DMS53 treated with DMSO at 0.1 percent for 48 hours (cell line): ENCODE measurements around the gene KCNH8.

Experiments used
- DNase-seq: peaks from one replicate; lab custom pipeline; 2025; ENCODE audit not compliant: unreplicated experiment; lab: John Stamatoyannopoulos, UW

KCNH8 gene

DNA sequence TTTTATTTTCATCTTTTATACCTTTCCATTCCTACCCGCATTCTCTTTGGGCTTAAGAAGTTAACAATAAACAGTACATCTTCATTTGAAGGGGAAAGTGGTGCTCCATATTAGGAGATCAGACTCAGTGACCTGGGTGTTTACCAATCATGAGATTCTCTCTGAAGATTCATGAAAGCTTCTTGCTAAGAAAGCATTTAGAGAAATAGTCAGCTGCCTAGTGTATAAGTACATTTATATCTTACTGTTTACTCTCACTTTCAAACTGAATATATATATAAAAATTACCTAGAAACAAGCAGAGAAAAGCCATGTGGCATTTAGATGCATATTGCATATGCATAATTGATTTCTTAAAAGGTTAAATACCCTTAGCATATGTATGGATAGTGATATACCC, 100.5 kb downstream of the KCNH8 start:
- no peak for DNase-seq

DNA sequence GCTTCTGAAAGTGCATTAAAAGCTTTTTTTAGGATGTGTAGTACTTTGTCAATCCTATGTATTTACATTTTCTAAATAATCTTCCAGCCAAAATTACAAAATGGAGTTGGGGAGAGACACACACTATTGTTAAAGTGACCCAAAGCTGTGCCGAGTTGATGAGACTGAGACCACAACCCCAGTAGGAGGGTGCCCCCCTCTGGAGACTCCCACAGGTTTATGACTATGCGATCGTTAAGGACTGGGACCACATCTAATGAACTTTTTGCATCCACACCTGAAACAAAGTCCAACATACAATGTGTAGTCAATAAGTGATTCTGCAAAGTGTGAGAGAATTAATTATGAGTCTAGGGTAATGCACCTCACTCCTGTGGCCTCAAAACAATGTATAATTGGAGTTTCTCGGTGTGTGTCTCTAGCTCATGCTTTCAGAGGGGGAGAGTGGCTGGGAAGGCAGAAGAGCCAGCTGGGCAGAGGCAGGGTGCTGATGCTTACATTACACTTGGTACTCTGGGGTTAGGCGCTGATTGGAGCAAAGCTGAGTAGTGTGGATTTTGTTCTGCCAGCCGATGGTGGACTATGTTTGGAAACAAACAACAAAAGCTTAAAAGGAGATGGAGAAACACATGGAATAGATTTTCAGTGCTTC, 102.8 kb downstream of the KCNH8 start:
- no peak for DNase-seq

- no peak for DNase-seq
Measured at GRCh38 chr3:19254189-19254588, 105.9 kb downstream of the KCNH8 start.

DNA sequence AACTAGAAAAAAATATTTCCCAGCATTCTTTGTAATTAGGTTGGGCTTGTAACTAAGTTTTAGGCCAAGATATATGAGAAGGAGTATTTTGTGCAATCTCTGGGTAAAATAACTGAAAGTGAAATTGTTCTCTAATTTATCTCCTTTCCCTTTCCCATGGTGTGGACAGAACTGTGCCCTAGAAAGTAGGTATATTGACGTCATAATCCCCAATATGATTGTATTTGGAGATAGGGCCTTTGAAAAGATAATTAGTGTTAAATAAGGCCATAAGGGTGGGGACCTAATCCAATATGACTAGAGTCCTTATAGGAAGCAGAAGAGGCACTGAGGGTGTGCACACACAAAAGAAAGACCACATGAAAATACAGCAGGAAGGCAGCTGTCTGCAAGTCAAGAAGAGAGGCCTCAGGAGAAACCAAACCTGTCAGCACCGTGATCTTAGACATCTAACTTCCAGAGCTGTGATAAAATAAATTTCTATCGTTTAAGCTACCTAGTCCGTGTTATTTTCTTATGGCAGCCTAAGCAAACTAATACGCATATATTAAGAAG, 106.6 kb downstream of the KCNH8 start:
- DNase-seq, result no peak

- no peak for DNase-seq
Measured at GRCh38 chr3:19256313-19256712, 108.0 kb downstream of the KCNH8 start.

GRCh38 chr3:19263606-19264005, 115.3 kb downstream of the KCNH8 start:
- DNase-seq, result no peak

DNA sequence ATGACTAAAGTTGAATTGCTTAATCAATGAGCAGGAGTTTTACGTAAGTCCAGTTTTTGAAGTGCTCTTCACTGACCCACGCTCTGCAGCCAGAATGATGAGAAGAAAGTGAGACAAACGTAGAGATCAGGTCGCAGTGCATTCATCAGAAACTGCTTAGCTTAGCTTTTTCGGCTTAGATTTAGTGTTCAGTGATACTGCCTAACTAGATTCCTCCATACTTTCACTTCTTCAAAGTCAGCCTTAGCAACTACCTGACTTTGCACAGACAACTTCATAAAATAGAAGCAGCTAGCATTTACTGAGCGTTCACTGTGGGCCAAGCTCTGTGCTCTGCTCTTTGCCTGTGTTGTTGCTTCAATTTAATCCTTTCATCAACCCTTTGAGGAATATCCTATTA, 116.1 kb downstream of the KCNH8 start:
- no peak for DNase-seq

DNA sequence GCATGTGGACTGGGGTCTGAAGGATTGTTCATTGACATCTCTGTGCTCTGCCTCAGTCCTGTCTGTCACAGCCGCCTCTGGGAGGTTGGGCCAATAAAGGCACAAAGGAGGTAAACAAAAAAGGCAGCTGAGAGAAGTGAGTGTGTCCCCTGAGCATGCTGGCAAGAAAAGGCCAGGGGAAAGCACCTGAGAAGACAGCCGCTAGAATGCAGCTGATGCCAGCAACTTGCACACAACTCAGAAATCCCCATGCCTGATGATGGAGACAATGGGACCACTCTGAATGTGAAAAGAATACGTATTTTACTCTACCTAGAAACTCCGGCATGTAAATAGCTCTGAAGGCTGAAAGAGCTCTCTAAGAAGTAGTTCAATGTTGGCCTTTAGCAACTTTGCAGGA, 118.7 kb downstream of the KCNH8 start:
- DNase-seq, result no peak

GRCh38 chr3:19270481-19270880, 122.2 kb downstream of the KCNH8 start:
- no peak for DNase-seq

DNA sequence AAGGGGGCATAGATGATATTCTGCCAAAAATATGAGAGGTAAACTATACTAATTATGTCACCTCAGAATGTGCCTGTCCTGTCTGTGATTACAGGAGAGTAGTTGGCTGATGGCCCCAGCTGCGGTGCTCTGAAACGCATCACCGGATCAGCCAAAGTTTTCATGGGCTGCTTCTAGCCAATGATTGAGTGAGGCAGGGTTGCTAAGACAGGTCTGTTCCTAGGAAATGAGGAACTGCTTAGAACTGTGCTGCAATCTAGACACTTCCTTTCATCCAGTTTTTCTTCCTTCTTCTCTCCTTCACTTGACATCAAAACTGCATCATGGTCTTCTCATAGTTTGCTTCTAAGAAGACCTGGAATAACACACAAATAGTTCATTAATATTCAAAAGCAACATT, 124.0 kb downstream of the KCNH8 start:
- no peak for DNase-seq

DNA sequence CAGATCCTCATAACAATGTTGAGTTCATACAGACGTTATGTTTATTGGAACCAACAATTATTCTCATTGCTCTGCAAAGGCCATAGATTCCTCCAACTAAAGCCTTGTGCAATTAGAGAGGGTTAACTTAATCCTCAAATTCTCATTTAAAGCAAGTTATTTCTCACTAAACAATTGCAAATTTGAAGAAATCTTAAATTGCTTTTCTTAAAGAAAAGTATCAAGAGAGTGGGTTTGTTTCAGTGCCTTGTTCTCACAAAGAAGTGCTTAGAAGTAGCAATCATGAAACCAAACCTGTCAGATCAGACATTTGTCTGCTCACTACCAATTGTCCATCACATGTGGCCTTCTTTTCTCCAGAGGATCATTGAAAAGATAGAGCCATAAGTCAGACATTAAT, 124.8 kb downstream of the KCNH8 start:
- no peak for DNase-seq

DNA sequence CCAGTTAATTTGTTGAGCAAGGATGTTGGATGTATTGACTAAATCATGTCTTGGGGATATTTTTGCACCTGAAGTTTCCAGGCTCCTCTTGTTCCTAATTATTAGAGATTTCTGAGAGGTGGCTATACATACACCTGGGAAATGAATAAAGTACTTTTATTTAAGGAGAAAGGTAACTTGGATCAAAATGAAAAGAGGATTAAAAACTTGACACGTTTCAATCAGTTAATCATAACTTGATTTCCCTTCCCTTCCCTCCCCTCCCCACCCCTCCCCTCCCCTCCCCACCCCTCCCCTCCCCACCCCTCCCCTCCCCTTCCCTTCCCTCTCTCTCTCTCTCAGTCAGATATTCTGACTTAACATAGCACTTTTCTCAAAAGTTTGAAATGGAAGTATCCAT, 126.3 kb downstream of the KCNH8 start:
- no peak for DNase-seq

DNA sequence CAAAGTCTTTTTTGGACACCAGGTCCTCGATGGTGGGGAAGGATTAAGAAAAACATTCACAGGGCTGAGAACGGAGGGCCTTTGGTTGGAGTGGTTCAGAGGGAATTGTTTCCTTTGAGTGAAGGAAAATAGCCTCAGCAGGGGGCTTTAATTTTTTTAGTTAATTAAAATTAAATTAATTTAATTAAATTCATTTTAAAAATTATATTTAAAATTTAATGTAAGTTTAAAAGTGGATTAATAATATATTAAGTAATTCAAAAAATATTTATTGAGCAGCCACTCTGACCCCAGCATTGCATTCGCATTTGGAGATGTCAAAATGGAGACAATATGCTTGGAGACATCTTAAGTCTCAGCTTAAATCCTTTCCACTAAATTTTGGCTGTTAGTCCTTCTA, 136.7 kb downstream of the KCNH8 start:
- DNase-seq, result no peak

GRCh38 chr3:19293295-19293694, 145.0 kb downstream of the KCNH8 start:
- DNase-seq, result no peak

GRCh38 chr3:19295208-19295607, 146.9 kb downstream of the KCNH8 start:
- DNase-seq, result no peak

GRCh38 chr3:19331931-19332330, 183.6 kb downstream of the KCNH8 start:
- DNase-seq, result no peak

DNA sequence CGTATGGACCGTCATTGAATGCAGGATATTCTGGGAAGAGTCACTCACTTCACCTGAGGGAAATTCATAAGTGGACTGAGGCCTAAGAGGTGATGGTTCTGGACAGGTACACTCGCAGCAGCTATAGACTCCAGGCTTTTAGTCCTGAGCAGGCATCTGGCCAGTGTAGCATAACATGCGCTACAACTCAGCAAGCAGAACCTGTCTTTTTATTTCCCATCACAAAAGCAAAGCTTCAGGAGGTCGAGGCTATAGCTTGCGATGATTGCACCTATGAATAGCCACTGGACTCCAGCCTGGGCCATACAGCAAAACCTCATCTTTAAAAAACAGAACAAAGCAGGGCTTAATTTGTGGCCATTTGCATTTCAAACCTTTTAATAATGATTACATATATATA, 185.8 kb downstream of the KCNH8 start:
- DNase-seq, result no peak

DNA sequence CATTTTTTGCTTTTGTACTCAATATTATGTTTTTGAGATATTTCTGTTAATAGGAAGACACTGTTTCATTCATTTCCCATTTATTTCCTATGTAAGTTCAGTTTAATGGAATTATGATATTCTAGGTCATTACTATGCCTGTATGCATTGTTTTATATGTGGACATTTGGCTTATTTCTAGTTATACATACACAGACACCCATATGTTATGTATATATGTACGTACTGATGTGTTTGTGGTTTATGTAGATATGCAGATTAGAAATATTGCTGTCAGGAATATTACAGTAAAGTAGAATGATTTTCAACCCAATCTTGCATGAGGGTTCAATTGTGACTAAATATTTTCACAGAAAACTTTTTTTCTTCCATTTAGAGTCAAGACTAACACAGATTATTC, 190.5 kb downstream of the KCNH8 start:
- DNase-seq, result no peak

DNA sequence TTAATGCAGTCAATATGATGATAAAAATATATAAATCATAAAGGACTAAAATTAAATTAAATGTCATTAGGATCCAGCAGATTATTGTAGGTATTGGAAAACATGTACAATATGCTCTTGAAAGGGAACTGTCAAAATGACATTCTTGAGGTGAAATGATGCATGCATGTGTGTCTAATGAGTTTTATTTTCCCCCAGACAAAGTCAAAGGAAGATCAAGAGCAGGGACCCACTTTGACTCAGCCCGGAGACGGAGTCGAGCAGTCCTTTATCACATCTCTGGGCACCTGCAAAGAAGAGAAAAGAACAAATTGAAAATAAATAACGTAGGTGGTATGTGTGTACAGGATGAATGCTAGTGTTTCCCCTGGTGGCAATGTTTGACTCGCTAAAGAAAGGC, 194.1 kb downstream of the KCNH8 start:
- DNase-seq, result no peak

DNA sequence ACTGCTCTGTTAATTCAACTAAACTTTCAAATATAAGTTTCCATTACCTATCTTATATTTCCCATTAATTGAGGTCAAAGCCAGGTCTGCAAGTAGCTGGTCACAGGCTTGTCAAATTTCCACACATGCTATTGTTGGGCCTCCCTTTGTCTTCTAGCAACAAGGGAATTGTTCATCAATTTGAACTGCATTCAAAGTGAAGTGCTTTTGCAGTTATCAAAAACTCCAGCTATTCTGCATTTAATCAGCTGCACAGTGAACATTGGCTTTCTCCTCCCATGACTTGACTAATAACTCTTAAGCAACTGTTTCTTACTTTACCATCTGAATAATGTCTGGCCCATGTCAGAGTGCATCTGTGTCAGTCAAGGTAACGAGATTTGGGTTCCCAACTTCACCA, 198.4 kb downstream of the KCNH8 start:
- DNase-seq, result no peak

GRCh38 chr3:19347671-19348070, 199.4 kb downstream of the KCNH8 start:
- no peak for DNase-seq

DNA sequence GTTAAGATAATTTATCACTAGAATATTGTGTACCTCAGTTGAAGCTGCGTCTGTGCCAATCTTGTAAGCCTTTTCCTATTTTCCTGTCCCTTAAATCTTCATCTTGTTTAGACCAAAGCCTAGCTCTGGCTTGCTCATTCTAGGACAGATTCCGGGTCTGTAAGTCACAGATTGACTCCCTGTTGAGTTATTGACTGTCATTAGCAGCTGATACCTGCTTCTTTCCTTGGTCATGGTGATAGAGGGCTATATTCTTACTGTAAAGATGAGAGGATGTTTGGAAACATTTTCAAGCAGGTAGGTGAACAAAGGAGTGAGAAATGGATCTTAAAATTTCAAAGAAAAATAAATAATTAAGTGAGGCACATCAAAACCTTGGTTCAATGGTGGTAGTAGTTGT, 200.2 kb downstream of the KCNH8 start:
- DNase-seq, result no peak

DNA sequence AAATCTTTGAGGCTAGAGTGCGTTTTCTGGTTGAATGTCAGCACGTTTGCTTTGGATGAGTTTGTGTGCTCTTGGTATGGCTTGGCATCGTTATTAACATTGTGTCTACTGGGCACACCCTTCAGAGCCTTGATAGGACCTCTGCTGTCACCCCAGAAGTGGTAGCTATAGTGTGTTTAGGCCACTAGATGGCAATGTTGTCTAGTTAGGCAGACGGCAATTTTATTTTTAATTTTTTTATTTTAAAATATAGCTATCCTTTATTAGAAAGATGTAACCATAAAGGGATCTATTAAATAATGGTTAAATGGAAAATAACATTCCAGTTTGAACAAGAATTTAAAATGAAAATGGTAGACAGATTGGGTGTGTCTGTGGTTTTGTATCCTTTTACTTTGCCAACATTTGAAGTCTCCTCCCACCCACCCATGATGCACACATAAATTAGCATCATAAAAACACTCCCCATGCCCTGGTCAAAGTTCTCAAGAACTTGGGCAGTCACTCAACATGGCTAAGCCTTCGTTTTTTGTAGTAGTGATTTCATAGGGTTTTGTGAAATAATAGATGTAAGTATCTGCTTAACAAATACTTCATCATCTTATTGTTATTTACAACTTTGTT, 200.7 kb downstream of the KCNH8 start:
- no peak for DNase-seq
